ENCODE measurements around the gene CHCHD10. TPM values are rescaled to one million over a fixed set of nuclear protein-coding genes. Genes with fewer than 3 reads are reported as not detected.

CHCHD10 gene
- total and polyA plus RNA-seq, 10 donors = 16.8 to 189 (median 95.1) TPM

DNA sequence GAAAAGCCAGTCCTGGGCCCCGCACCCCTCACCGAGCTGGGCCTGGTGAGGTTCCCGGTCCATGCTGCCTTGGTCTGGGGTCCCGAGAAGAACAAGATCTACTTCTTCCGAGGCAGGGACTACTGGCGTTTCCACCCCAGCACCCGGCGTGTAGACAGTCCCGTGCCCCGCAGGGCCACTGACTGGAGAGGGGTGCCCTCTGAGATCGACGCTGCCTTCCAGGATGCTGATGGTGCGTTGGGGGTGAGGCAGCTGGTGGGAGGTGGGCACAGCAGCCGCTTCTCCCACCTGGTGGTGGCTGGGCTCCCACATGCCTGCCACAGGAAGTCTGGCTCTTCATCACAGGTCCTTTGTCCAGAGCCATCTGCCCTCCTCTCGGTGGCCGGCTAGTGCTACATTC lies 14.5 kb upstream of the CHCHD10 start:
- Histone ChIP-seq H3K9me3 (no peaks in the 10 kb centered on the region), H3K4me3 (no peak overlapping the region), H3K4me1 (peaks cover 0 to 35% (median 9%) of the 10 kb centered on the region in 6 donors), H3K27ac (no peak overlapping the region), H3K27me3 (replicated peaks in 1 of 7) (no peaks in the 10 kb centered on the region), H3K36me3 (no peaks in the 10 kb centered on the region)
- WGBS, 5 donors = 83 to 94% (median 88%) methylated on average over 4 to 16 of the region's 16 CpGs
- TF ChIP-seq, protein P1, sequence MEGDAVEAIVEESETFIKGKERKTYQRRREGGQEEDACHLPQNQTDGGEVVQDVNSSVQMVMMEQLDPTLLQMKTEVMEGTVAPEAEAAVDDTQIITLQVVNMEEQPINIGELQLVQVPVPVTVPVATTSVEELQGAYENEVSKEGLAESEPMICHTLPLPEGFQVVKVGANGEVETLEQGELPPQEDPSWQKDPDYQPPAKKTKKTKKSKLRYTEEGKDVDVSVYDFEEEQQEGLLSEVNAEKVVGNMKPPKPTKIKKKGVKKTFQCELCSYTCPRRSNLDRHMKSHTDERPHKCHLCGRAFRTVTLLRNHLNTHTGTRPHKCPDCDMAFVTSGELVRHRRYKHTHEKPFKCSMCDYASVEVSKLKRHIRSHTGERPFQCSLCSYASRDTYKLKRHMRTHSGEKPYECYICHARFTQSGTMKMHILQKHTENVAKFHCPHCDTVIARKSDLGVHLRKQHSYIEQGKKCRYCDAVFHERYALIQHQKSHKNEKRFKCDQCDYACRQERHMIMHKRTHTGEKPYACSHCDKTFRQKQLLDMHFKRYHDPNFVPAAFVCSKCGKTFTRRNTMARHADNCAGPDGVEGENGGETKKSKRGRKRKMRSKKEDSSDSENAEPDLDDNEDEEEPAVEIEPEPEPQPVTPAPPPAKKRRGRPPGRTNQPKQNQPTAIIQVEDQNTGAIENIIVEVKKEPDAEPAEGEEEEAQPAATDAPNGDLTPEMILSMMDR (IDR thresholded peaks at IDR 0.05 in 8 of 11, conservative IDR thresholded peaks at IDR 0.05 in 3 of 11) = no peak
- TF ChIP-seq POLR2AphosphoS5 (IDR thresholded peaks at IDR 0.05) (no peak), POLR2A (IDR thresholded peaks at IDR 0.05) (no peak)
- DNase-seq = no peak
- intact Hi-C loops (cut with DNase I; ENCODE audit: low total_unique reads) = no loop called here

DNA sequence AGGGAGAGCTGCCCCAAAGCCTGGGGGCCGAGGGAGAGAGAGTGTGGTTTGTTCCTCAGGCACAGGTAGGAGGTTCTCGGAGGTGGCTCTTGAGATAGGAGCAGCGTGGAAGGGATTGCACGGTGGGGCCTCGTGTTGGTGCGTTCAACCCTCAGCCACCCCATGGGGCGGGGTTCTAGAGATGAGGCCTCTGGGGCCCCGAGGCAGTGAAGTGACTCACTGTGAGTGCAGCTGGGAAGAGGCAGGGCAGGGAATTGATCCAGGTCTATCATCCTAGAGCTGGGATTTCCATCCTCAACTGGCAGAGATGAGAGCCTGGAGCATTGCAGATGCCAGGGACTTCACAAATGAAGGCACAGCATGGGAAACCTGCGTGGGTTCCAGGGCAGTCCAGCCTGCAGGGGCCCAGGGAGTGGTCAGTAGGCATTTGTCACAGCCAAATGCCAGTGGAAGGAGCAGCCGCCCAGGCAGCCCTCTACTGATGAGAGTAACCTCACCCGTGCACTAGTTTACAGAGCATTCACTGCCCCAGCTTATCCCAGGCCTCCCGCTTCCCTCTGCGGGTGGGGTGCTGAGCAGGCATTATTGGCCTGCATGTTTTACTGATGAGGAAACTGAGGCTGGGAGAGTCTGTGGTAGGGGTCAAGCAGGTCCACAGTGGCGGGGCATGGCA lies 13.9 kb upstream of the CHCHD10 start:
- Histone ChIP-seq H3K36me3 (no peaks in the 10 kb centered on the region), H3K4me1 (peaks cover 0 to 34% (median 8%) of the 10 kb centered on the region in 6 donors), H3K27ac (no peak overlapping the region), H3K4me3 (no peak overlapping the region), H3K9me3 (no peaks in the 10 kb centered on the region), H3K27me3 (replicated peaks in 1 of 7) (no peaks in the 10 kb centered on the region)
- intact Hi-C loops (cut with DNase I; ENCODE audit: low total_unique reads) = no loop called here
- 79 to 93% (median 92%) methylated on average over 13 to 14 of the region's 14 CpGs for WGBS, 5 donors
- TF ChIP-seq POLR2AphosphoS5 (IDR thresholded peaks at IDR 0.05) (no peak), POLR2A (IDR thresholded peaks at IDR 0.05) (no peak)
- TF ChIP-seq, protein P1 (IDR thresholded peaks at IDR 0.05 in 8 of 11, conservative IDR thresholded peaks at IDR 0.05 in 3 of 11) = no peak
- DNase-seq = no peak

DNA sequence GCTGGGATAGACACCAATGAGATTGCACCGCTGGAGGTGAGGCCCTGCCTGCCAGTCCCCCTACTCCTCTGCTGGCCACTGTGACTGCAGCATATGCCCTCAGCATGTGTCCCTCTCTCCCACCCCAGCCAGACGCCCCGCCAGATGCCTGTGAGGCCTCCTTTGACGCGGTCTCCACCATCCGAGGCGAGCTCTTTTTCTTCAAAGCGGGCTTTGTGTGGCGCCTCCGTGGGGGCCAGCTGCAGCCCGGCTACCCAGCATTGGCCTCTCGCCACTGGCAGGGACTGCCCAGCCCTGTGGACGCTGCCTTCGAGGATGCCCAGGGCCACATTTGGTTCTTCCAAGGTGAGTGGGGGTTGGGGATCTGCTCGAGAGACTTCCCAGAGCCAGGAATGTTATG lies 13.3 kb upstream of the CHCHD10 start:
- Histone ChIP-seq H3K27me3 (replicated peaks in 1 of 7) (no peaks in the 10 kb centered on the region), H3K4me3 (no peak overlapping the region), H3K4me1 (peaks cover 0 to 28% (median 2%) of the 10 kb centered on the region in 6 donors), H3K27ac (no peak overlapping the region), H3K9me3 (no peaks in the 10 kb centered on the region), H3K36me3 (no peaks in the 10 kb centered on the region)
- WGBS, 5 donors = 90 to 97% (median 92%) methylated on average over 15 of the region's 15 CpGs
- no peak for DNase-seq
- TF ChIP-seq POLR2A (IDR thresholded peaks at IDR 0.05) (no peak), POLR2AphosphoS5 (IDR thresholded peaks at IDR 0.05) (no peak)
- TF ChIP-seq, protein P1 (IDR thresholded peaks at IDR 0.05 in 8 of 11, conservative IDR thresholded peaks at IDR 0.05 in 3 of 11) = no peak
- intact Hi-C loops (cut with DNase I; ENCODE audit: low total_unique reads) = no loop called here

DNA sequence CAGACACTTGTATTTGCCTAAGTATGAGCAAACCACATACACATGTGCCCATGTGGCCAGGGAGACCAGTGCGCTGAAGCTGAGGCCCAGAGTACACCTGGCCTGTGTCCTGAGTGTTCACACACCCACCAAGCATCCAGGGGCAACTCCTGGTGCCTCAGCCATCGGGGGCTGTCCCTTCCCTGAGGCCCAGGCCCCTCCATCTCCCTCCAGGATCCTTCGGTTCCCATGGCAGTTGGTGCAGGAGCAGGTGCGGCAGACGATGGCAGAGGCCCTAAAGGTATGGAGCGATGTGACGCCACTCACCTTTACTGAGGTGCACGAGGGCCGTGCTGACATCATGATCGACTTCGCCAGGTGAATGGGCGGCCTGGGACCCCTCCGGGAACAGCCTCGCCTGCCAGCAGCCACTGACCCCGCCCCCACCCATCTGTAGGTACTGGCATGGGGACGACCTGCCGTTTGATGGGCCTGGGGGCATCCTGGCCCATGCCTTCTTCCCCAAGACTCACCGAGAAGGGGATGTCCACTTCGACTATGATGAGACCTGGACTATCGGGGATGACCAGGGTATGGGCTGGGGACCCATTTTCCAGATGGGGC lies 12.5 kb upstream of the CHCHD10 start:
- Histone ChIP-seq H3K4me1 (peaks cover 0 to 20% (median 2%) of the 10 kb centered on the region in 6 donors), H3K27ac (no peak overlapping the region), H3K36me3 (no peaks in the 10 kb centered on the region), H3K27me3 (replicated peaks in 1 of 7) (no peaks in the 10 kb centered on the region), H3K9me3 (no peaks in the 10 kb centered on the region), H3K4me3 (no peak overlapping the region)
- WGBS, 5 donors = 91 to 100% (median 94%) methylated on average over 5 to 20 of the region's 20 CpGs
- DNase-seq = no peak
- TF ChIP-seq POLR2AphosphoS5 (IDR thresholded peaks at IDR 0.05) (no peak), POLR2A (IDR thresholded peaks at IDR 0.05) (no peak)
- TF ChIP-seq, protein P1 (IDR thresholded peaks at IDR 0.05 in 8 of 11, conservative IDR thresholded peaks at IDR 0.05 in 3 of 11) = no peak
- intact Hi-C loops (cut with DNase I; ENCODE audit: low total_unique reads) = no loop called here

All from spleen (tissue), 11 donors.